ENCODE measurements around the gene PAIP2B.

DNA sequence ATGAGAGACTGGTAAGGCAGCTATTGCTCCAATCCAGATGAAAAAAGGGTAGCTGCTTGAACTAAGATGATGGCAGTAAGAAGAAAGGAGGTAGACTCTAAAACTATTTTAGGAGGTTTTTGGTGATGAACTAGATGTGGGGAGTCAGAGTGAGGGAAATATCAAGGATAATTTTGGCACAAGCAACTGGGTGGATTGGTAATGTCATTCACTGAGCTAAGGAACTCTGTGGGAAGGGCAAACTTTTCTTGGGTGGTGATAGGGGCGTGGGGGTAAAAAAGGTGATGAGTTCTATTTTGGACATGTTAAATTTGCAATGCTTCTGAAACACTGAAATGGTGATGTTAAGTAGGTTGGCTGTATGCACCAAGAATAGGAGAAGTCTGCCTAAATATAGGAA, 19.3 kb downstream of the PAIP2B start:
- TF ChIP-seq TEAD4 (IDR thresholded peaks at IDR 0.05): no peak
- TF ChIP-seq EP300 (IDR thresholded peaks at IDR 0.05; ENCODE audit: borderline replicate concordance): no peak
- TF ChIP-seq CEBPB (IDR thresholded peaks at IDR 0.05): no peak
- TF ChIP-seq, protein P1, sequence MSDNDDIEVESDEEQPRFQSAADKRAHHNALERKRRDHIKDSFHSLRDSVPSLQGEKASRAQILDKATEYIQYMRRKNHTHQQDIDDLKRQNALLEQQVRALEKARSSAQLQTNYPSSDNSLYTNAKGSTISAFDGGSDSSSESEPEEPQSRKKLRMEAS (IDR thresholded peaks at IDR 0.05): no peak
- TF ChIP-seq, protein P2, sequence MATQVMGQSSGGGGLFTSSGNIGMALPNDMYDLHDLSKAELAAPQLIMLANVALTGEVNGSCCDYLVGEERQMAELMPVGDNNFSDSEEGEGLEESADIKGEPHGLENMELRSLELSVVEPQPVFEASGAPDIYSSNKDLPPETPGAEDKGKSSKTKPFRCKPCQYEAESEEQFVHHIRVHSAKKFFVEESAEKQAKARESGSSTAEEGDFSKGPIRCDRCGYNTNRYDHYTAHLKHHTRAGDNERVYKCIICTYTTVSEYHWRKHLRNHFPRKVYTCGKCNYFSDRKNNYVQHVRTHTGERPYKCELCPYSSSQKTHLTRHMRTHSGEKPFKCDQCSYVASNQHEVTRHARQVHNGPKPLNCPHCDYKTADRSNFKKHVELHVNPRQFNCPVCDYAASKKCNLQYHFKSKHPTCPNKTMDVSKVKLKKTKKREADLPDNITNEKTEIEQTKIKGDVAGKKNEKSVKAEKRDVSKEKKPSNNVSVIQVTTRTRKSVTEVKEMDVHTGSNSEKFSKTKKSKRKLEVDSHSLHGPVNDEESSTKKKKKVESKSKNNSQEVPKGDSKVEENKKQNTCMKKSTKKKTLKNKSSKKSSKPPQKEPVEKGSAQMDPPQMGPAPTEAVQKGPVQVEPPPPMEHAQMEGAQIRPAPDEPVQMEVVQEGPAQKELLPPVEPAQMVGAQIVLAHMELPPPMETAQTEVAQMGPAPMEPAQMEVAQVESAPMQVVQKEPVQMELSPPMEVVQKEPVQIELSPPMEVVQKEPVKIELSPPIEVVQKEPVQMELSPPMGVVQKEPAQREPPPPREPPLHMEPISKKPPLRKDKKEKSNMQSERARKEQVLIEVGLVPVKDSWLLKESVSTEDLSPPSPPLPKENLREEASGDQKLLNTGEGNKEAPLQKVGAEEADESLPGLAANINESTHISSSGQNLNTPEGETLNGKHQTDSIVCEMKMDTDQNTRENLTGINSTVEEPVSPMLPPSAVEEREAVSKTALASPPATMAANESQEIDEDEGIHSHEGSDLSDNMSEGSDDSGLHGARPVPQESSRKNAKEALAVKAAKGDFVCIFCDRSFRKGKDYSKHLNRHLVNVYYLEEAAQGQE (IDR thresholded peaks at IDR 0.05; ENCODE audit: low read depth): no peak

Data from Ishikawa (cell line).